Measurements from ENCODE around the gene DENND4C. TPM values are rescaled to one million over a fixed set of nuclear protein-coding genes. Genes with fewer than 3 reads are reported as not detected.
"Not testable (repeated sequence)": the region's sequence is repeated elsewhere in the genome, so short reads cannot be mapped to it uniquely, and the experiment has no call there.

DENND4C gene
- total RNA-seq, 2 donors from 2014 or later: 52.7 to 58.0 TPM

DNA sequence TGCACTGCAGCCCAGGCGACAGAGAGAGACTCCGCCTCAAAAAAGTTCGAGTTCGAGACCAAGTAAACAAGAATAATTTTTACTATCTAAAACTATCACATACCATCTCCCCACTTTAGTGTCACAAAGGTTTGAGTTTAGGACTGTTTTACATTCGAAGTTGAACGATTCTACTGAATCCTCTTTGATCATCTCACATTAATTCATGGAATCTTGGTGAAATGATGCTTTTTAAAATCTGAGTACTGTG lies 150.3 kb downstream of the DENND4C start:
- peak overlapping the region; percentile 52 to 64 for H3K4me3 ChIP-seq
- DNase-seq (no peak), ATAC-seq (no peak)
- H3K27ac ChIP-seq: peak overlapping the region; percentile 90 to 97 (median 93)
- H3K27me3 ChIP-seq: no peaks in the 10 kb centered on the region
- H3K36me3 ChIP-seq (replicated peaks in 1 of 2; ENCODE audit: insufficient read depth in 1 of 2, low read depth in 2 of 2): peaks cover 13 to 15% of the 10 kb centered on the region in 2 donors
- TF ChIP-seq, protein P1, sequence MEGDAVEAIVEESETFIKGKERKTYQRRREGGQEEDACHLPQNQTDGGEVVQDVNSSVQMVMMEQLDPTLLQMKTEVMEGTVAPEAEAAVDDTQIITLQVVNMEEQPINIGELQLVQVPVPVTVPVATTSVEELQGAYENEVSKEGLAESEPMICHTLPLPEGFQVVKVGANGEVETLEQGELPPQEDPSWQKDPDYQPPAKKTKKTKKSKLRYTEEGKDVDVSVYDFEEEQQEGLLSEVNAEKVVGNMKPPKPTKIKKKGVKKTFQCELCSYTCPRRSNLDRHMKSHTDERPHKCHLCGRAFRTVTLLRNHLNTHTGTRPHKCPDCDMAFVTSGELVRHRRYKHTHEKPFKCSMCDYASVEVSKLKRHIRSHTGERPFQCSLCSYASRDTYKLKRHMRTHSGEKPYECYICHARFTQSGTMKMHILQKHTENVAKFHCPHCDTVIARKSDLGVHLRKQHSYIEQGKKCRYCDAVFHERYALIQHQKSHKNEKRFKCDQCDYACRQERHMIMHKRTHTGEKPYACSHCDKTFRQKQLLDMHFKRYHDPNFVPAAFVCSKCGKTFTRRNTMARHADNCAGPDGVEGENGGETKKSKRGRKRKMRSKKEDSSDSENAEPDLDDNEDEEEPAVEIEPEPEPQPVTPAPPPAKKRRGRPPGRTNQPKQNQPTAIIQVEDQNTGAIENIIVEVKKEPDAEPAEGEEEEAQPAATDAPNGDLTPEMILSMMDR (IDR thresholded peaks at IDR 0.05): no peak
- TF ChIP-seq POLR2A (IDR thresholded peaks at IDR 0.05): no peak
- peaks cover 32% of the 10 kb centered on the region for H3K4me1 ChIP-seq
- 31% methylated on average over 6 of the region's 6 CpGs for WGBS, 2 donors
- no peaks in the 10 kb centered on the region for H3K9me3 ChIP-seq
- intact Hi-C loops (cut with DNase I): no loop called here

DNA sequence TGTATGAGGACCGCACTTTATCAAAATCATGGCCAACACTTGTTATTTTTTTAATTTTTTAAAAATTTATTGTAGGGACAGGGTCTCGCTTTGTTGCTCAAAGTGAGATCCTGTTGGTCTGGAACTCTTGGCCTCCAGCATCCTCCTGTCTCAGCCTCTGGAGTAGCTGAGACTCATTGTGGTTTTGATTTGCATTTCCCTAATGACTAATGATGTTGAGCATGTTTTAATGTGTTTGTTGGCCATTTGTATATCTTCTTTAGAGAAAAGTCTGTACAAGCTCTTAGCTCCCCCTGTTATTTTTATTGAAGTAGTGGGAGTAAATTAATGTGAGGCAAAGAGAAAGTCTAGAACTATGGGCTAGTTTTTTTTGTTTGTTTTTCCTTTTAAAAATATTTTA lies 151.2 kb downstream of the DENND4C start:
- no peak for TF ChIP-seq POLR2A (IDR thresholded peaks at IDR 0.05)
- TF ChIP-seq, protein P1 (IDR thresholded peaks at IDR 0.05): no peak
- DNase-seq (no peak), ATAC-seq (no peak)
- no peak overlapping the region for H3K4me3 ChIP-seq
- intact Hi-C loops (cut with DNase I): no loop called here
- H3K36me3 ChIP-seq (replicated peaks in 1 of 2; ENCODE audit: insufficient read depth in 1 of 2, low read depth in 2 of 2): peaks cover 10 to 13% of the 10 kb centered on the region in 2 donors
- H3K9me3 ChIP-seq: no peaks in the 10 kb centered on the region
- peaks cover 32% of the 10 kb centered on the region for H3K4me1 ChIP-seq
- WGBS, 2 donors: 90 to 94% methylated on average over 2 of the region's 2 CpGs
- no peak overlapping the region for H3K27ac ChIP-seq
- no peaks in the 10 kb centered on the region for H3K27me3 ChIP-seq

DNA sequence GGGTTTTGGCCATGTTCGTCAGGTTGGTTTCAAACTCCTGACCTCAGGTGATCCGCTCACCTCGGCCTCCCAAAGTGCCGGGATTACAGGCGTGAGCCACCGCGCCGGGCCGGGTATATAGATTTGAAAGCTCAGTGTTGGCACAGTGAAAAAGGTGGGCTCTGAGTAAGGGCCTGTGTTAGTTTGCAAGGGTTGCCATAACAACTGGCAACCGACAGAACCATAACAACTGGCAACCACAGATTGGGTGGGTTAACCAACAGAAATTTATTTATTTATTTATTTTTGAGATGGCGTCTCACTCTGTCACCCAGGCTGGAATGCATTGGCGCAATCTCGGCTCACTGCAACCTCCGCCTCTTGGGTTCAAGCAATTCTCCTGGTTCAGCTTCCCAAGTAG lies 154.7 kb downstream of the DENND4C start:
- H3K9me3 ChIP-seq; H3K4me3 ChIP-seq; DNase-seq; H3K36me3 ChIP-seq (replicated peaks in 1 of 2; ENCODE audit: insufficient read depth in 1 of 2, low read depth in 2 of 2); intact Hi-C loops (cut with DNase I); ATAC-seq; H3K27ac ChIP-seq; H3K4me1 ChIP-seq; H3K27me3 ChIP-seq: not testable (repeated sequence)
- WGBS, 2 donors: 95% methylated on average over 14 of the region's 14 CpGs

DNA sequence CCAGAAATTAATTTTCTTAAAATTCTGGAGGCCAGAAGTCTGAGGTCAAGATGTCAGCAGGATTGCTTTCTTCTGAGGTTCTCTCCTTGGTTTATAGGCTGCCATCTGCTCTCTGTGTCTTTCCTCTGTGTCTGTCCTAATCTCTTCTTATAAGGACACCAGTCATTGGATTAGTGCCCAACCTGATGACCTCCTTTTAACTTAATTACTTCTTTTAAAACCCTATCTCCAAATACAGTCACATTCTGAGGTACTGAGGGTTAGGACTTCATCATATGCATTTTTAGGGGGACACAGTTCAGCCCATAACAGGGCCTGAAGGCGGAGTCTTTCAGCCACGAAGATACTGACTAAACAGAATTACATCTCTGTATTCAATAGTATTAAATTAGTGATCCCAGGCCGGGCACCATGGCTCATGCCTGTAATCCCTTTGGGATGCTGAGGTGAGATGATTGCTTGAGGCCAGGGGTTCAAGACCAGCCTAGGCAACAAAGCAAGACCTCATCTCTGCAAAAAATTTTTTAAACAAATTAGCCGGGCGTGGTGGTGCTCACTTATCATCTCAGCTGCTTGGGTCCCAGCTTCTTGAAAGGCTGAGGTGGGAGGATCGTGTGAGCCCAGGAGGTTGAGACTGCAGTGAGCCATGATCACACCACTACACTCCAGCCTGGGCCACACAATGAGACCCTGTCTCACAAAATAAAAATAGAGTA lies 155.5 kb downstream of the DENND4C start:
- intact Hi-C loops (cut with DNase I): no loop called here
- ATAC-seq: no peak

DNA sequence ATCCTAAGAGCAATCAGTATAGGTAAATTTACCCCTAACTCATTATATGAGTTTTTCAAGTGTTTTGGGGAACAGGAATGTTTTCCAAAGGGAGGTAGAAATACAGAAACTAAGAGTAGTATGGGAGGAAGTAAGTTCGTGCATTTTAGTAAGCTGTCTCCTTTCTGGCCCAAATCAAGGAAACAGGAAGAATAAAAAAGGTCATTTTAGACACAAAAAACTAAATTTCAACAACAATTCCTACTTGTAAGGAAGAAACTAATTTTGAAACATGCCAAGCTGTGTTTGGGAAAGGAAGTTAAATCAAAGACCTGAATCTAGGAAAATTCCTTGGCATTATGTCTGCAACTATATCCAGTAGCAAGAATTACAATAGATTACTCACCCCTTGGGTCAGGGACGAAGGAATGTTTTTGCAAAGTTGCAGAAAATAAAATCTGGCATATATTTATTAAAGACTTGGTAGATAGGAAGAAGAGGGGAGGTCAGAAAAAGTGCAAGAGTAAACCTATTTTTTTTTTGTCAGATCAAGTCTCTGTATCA lies 156.1 kb downstream of the DENND4C start:
- Histone ChIP-seq H3K4me1 (no peaks in the 10 kb centered on the region), H3K9me3 (no peaks in the 10 kb centered on the region), H3K36me3 (replicated peaks in 1 of 2; ENCODE audit: insufficient read depth in 1 of 2, low read depth in 2 of 2) (no peaks in the 10 kb centered on the region), H3K27ac (no peak overlapping the region), H3K27me3 (no peaks in the 10 kb centered on the region), H3K4me3 (no peak overlapping the region)
- no peak for TF ChIP-seq POLR2A (IDR thresholded peaks at IDR 0.05)
- TF ChIP-seq, protein P1 (IDR thresholded peaks at IDR 0.05): no peak
- ATAC-seq (no peak), DNase-seq (no peak)
- WGBS, 2 donors: 76 to 81% methylated on average over 2 of the region's 2 CpGs
- intact Hi-C loops (cut with DNase I): no loop called here

More for the DNA sequence above, 155.5 kb downstream of the DENND4C start:
- H3K4me1 ChIP-seq: peaks cover 3% of the 10 kb centered on the region
- H3K9me3 ChIP-seq: no peaks in the 10 kb centered on the region
- H3K4me3 ChIP-seq: no peak overlapping the region
- 77 to 90% methylated on average over 5 to 6 of the region's 6 CpGs for WGBS, 2 donors
- no peaks in the 10 kb centered on the region for H3K36me3 ChIP-seq (replicated peaks in 1 of 2; ENCODE audit: insufficient read depth in 1 of 2, low read depth in 2 of 2)
- TF ChIP-seq, protein P1 (IDR thresholded peaks at IDR 0.05): no peak
- no peak for TF ChIP-seq POLR2A (IDR thresholded peaks at IDR 0.05)
- DNase-seq: no peak
- H3K27me3 ChIP-seq: no peaks in the 10 kb centered on the region
- H3K27ac ChIP-seq: no peak overlapping the region

All from body of pancreas (tissue), 4 donors.